NCI-H2029 treated with DMSO at 0.1 percent for 48 hours (cell line): ENCODE data around the gene SLC22A23.

ENCODE experiments used
- DNase-seq: peaks from one replicate; lab custom pipeline; 2025; lab: John Stamatoyannopoulos, UW

Gene SLC22A23

DNA sequence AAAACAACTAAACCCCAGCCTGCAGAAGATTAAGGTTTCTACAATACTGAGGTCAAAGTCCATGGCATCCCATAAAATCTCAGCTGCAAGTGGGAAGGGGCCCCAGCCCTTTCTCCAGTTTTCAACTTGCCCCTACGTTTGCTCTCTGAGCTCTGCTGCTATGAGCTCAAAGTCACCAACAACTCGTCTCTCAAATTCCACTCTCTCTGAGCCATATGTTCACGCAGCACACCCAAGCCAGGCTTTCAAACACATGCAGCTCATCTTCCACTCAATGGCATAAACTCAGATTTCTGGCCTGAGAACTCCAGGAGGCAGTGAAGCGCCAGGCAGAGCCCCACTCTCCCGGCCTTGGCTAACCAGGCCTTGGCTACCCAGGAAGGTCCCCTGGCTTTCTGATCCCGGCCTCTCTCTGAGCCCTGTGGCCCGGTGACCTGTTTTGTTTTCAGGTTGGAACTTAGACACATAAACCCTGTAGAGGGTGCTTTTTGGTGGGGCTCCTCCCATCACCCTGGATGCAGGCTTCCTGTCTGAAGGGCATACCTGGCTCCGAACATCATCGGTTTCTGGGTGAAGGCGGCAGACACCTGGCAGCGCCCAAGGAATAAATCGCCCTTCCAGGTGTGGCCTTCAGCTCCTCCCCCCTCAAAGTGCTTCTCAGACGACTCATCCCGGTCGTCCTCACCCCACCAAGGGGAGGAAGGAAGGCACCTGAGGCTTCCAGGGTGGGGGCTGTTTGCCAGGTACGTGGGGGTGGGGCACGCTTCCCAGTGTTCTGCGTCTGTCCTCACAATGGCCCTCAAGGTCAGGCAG is 12.4 kb downstream of the SLC22A23 start:
- no peak for DNase-seq

GRCh38 chr6:3443221-3443515 is 13.7 kb downstream of the SLC22A23 start:
- DNase-seq, result no peak

DNA sequence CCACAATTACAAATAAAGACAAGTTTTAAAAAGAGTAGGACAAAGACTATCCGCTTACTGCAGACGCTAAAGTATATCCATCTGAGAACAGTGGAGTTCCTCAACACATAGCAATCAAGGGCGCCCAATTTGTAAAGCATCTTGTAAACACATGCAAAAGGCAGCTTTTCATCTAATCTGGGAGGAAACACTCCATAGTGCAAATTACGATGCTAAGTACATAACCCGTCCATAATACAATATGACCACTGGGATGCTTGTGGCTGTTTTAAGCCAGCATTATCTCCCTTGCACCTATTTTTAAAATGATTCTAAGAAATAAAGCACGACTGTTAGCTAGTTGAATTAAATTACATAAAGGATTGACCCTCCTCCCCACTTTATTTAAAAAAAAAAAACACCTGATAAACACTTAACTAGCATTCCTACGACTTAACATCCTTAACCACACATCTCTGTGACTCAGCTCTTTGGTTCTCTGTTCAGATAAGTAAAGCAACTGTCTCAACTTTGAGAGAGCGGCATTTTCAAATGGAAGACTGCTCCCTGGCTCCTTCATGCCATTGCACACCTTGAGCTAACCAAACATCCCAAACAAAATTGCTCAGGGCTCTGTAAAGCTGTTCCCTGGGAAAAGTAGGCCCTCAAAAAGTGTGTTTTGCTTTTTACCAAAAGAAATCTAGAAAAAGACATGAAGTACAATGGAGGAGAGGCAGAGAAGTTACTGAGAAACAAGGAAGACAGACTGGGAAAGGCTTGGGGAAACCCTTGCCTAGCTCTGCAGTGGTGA is 14.2 kb downstream of the SLC22A23 start:
- DNase-seq, result no peak

GRCh38 chr6:3440911-3441310 is 15.9 kb downstream of the SLC22A23 start:
- DNase-seq, result no peak

DNA sequence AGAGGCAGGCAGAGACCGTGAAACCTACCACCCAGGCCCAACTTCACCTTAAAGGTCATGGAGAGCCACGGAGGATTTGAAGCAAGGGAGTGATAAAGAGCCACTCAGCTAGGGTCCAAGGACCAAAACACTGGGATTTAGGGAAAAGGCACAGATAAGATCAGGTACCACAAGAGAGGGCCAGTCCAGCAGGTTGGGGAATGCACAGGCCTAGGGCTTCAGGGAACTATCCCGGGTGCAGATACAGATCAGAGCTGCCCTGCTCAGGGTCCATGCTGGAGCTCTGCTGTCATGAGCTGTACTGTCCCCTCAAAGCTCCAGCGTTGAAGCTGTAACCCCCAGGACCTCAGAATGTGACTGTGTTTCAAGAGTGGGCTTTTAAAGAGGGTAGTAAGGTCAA is 16.9 kb downstream of the SLC22A23 start:
- no peak for DNase-seq

DNA sequence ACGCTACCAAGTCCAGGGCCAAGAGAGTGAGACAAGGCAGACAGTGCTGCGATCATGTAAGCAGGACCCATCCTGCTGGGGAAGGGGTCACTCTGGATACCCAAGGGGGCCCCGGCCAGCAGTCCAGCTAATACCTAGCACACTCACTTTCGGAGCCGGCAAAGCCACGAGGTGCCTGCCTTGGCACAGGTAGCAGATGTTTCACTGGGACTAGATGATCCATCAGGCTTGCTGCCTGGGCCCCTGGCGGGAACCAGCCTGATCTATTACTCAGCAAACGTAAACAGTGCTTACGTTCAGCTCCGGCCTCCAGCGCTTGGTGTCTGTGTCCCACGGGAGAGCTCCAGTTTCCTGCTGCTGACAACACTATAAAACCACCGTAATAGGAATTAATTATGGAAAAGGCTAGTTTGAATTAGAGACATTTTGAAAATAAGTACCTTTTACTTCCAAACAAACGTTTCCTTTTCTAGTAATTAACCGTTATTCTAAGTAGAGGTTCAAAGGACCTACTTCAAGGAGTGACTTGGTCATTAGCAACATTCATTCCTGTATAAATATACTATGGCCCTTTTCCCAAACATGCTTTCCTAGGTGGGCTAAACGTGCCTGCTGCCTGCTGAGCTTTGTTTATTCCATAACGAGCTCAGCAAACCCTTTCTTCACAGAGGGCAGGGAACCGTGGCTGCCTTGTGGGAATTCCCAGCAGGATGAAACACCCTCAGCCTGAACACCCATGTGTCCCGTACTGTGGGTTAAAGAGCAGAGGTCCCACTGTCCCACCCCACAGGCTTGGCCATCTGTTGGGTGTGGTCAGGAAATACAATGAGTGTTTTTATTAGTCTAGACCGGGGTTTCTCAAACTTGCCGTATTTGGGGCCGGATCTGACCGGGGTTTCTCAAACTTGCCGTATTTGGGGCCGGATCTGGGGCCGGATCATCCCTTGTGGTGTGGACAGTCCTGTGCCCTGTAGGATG is 18.4 kb downstream of the SLC22A23 start:
- DNase-seq, result peak; percentile 88

- DNase-seq, result no peak
Measured at GRCh38 chr6:3433005-3433404, 23.8 kb downstream of the SLC22A23 start.

DNA sequence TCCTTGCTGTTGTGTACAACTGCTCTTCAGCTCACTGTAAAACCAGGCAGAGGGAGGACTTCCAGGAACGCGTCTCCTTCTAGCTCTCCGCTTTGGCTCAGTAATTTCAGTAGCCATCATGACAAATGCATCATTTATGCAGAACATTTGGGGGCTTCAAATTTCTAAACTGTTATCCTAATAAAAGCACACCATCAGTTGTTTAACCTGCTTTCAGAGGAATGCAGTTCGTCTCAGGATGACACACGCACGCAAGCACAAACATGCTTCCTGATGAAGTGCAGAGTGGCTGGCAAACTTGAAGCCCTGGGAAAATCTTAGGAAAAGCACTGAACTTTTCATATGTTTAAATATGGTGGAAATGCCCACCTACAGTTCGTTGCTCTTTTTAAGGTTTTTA is 24.4 kb downstream of the SLC22A23 start:
- no peak for DNase-seq

- no peak for DNase-seq
Measured at GRCh38 chr6:3431994-3432393, 24.9 kb downstream of the SLC22A23 start.

DNA sequence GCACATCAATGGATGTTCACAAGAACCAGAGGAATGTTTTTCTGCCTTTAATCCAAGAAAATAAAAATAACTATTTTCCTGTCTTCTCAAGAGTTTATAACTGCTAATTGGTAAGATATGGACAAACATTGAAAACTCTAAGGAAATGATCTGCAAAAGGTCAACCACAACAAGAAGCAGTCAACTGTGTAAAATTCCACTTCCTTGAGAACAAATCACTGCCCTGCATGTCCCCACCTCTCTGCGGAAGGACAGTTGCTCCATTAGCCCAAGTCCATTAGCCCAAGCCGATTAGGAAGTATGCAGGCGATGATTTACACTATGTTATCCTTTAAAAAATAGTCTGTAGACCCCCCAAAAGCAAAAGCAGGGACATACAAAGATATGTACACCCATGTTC is 27.6 kb downstream of the SLC22A23 start:
- DNase-seq, result no peak

GRCh38 chr6:3428700-3429099 is 28.1 kb downstream of the SLC22A23 start:
- no peak for DNase-seq

DNA sequence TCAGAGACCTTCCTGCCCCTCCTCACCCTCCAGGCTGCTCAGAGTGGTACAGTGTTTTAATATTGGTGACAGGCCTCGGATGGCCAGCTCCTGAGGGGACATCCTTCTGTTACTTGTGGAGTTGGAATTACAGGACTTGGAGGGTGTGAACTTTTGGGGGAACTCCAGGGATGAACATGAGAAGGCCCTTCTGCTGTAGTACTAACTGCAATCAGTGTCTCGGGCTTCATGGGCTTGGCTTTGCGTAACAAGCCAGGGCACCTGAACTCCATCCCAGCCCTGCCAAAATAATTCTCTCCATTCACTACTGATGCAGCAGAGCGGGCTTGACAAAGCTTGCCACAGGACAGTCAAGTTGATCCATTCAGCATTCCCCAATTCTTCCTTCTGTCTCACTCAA is 28.6 kb downstream of the SLC22A23 start:
- no peak for DNase-seq

DNA sequence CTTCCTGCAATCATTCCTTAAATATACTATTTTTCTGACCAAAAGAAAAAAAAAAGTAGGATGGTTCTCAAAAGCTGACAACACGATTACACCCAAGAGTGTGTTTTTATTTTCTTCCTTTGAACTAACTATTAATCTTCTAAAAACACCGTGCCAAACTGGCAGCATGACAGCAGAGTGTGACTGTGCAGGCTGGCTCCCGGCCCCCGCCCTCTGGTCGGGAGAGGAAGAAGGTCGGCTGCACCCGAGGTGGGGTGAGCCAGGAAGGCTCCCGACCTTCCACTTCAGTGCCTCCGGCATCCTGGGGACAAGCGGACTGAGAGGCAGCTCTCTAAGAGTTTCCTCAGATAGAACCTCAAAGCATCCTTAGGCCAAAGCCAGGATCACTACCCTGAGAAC is 29.2 kb downstream of the SLC22A23 start:
- no peak for DNase-seq

DNA sequence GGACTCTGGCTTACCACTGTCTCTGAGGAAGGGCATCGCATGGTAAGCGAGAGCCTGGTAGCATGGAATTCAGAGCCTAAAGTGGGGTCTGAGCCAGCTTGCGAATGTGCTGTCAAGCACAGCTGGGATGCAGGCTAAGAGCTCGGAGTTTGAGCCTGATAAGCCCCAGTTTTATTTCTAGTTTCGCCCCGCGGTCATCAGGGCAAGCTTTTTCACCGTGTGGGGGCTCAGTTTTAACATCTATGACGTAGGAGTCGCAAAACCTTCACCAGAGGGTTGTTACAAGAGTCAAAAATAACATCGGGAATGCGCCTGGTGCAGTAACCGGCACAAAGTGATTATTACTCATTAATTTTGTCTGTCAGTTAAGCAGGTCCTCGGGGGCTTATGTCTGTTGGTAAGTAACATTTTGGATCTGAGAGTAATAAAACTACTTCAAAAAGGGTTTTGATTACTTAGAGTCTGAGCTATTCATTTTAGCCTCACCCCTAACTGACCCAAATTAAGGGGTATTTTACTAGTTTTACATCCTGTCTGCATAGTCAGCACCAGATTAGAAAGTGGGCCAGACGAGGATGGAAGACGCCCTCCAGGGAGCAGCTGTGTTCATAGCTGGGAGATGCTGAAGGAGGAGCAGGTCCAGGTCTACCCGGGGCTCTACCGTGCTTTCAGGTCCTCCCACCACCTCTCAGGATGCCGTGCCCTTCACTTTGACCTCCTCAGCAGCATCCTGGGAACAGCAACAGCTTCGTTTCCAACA is 29.7 kb downstream of the SLC22A23 start:
- no peak for DNase-seq

GRCh38 chr6:3426091-3426926 is 30.5 kb downstream of the SLC22A23 start:
- DNase-seq, result no peak

- no peak for DNase-seq
Measured at GRCh38 chr6:3425574-3425973, 31.3 kb downstream of the SLC22A23 start.

- DNase-seq, result no peak
Measured at GRCh38 chr6:3424185-3424927, 32.5 kb downstream of the SLC22A23 start.

DNA sequence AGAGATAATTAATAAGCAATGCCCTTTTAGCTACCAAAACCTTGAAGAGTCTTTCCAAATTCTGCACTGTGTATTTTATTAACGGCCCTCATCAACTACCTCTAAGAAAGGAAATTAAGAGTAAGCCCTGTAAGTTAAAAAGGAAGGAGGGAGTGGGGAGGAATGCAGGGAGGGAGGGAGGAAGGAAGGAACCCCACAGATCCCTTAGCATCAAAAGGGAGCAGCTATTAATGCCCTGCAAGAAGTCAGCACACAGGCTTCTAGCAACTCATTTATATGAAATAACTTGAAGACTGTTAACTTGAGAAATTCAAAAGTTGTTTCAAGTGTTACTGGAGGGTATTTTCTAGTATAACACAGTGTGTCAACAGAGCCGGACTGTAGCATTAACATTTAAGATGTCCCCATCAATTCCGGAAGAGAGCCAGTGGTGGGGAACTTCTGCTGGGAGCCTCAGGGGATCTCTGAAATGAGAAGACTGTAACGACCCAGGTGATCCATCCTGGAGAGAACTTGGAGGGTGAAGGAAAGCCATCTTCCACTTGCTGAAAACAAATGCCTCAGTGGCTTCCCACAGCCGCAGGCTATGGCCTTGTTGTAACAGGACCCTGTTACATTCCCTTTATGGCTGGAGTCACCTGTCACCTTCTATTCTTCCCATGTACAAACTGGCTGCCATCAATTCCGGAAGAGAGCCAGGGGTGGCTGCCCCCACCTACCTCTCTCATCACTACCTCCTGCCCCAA is 33.2 kb downstream of the SLC22A23 start:
- no peak for DNase-seq

GRCh38 chr6:3422435-3423070 is 34.3 kb downstream of the SLC22A23 start:
- DNase-seq, result no peak
